GM13976 (cell line): ENCODE measurements around the gene BTBD9.

Experiments used
- DNase-seq: peaks from one replicate; pipeline ENCODE4 v3.0.0; 2012; ENCODE audit warnings: low spot score
- in situ Hi-C: fragments of 300-500 bp; cut with MboI; formaldehyde crosslinking; loops from one replicate; pipeline ENCODE4 v1.12.0; 2022; ENCODE audit warnings: low sequenced_read_pairs, mixed read lengths, inconsistent platforms; ENCODE audit not compliant: unreplicated experiment
- TF ChIP-seq, protein P1 (sequence below): IDR thresholded peaks from 2 replicates; pipeline ENCODE4 v1.5.1; 2012; ENCODE audit warnings: borderline replicate concordance, mild to moderate bottlenecking; ENCODE audit not compliant: insufficient read depth; ENCODE audit errors: extremely low read depth, missing control alignments, control extremely low read depth

The BTBD9 gene

DNA sequence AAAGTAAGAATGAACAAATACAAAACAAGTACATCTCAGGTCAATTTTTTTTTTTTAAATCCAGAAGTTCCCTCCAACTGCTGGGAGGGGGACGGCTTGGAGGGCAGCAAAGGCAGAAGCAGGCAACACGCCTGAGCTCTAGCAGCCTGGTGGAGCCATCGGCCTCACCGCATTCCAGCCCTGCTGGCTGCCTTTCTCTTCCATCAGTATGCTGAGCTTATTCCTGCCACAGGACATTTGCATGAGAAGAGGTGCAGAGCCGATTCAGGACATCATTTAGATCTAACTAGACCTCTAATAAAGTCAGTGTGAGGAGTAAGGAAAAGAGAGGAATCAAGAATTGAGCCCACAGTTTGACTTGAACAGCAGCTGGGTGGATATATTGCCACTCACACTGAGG, 501.4 kb downstream of the BTBD9 start:
- TF ChIP-seq, protein P1, sequence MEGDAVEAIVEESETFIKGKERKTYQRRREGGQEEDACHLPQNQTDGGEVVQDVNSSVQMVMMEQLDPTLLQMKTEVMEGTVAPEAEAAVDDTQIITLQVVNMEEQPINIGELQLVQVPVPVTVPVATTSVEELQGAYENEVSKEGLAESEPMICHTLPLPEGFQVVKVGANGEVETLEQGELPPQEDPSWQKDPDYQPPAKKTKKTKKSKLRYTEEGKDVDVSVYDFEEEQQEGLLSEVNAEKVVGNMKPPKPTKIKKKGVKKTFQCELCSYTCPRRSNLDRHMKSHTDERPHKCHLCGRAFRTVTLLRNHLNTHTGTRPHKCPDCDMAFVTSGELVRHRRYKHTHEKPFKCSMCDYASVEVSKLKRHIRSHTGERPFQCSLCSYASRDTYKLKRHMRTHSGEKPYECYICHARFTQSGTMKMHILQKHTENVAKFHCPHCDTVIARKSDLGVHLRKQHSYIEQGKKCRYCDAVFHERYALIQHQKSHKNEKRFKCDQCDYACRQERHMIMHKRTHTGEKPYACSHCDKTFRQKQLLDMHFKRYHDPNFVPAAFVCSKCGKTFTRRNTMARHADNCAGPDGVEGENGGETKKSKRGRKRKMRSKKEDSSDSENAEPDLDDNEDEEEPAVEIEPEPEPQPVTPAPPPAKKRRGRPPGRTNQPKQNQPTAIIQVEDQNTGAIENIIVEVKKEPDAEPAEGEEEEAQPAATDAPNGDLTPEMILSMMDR: no peak
- in situ Hi-C loops: no loop called here
- no peak for DNase-seq

DNA sequence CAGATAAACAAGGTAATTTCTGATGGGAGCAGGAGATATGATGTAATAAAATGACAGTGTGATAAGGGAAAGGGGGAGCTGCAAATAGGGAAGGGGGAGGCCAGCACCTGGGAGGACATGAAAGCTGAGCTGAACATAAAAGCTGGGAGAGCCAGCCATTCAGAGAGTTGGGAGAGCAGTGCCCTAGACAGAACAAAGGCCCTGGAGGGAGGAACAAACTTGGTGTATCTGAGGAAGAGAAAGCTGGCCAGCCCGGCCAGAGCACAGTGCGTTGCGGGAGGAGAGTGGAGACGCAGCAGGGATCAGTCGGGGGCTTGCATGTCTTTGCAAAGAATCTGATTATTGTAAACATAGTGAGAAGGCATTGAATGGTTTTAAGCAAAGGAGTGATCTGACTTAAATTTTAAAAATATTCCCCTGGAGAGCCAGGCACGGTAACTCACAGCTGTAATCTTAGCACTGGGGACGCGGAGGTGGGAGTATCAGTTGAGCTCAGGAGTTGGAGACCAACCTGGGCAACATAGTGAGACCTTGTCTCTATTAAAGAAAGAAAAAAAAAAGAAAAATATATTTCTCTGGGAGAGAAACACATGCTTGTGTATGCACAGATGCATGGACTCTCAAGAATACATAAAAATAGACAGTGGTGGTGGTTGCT, 502.0 kb downstream of the BTBD9 start:
- no peak for DNase-seq
- TF ChIP-seq, protein P1: no peak
- in situ Hi-C loops: no loop called here

DNA sequence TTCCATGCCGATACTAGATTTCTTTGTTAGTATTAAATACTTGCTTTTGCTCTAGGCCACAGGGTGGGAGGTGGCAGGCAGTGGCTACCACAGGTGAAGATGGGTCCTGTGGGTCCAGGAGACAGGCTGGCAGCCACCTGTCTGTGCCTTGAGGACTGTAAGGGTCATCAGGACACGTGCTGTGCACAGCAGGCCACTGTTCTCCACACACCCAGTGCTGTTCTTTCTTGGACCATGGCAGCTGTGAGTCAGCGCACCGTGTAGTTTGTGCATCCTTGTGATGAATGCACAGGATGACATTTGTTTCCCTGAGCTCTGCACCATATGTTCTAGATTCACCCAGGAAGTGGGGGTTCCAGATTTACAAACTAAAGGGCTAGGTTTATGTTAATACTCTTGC, 503.2 kb downstream of the BTBD9 start:
- in situ Hi-C loops: no loop called here
- TF ChIP-seq, protein P1: no peak
- DNase-seq: no peak

DNA sequence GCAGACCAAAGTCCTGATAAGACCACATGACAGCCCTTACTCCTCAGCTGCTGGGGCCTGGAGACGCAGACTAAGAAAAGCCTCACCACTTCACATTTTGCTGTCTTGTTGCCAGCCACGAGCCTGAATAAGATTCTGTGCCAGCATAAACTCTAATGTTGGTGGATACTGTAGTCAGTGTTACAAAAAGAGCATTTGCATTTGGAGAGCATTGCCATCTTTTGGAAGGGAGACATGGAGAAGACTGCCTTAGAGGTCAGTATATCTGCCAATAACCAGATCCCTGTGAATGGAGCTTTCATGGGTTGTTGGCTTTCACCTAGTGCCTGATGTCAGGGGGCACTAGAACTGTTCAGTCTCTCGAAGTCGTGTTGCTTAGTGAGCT, 505.0 kb downstream of the BTBD9 start:
- in situ Hi-C loops: no loop called here
- TF ChIP-seq, protein P1: no peak
- no peak for DNase-seq

DNA sequence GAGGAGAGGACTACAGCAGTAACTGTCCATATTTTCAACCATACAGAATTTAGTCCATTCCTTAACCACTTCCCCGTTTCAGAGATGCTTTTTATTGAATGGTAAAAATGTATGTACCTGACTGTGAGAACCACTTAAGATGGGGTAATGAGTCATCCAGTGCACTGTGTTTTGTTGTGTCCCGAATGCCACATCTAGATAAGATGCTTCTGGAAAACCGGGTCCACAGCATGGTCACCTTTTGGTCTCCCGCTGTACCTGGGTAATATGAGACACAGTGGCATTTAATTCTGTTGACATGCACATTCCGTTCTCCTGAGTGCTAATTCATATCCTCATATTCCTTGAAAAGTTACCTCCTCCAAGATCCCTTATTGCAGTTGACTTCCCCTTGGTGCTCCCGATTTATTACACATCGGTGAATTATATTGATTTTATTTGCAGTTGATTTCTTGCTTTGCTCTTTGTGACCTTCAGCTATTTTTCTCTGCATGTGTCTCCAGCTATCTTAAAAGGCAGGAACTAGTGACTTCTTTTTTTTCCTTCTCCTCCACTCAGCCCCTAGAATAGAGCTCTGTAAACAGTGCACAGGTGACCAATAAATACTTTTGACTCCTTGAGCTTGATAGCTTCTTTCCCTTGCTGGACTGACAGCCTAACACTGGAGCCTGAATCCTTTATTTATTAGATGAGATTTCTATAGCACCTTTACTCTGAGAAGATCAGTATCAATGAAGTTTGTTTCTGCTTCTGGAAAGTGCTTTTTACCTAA, 505.6 kb downstream of the BTBD9 start:
- in situ Hi-C loops: no loop called here
- TF ChIP-seq, protein P1: no peak
- DNase-seq: no peak

DNA sequence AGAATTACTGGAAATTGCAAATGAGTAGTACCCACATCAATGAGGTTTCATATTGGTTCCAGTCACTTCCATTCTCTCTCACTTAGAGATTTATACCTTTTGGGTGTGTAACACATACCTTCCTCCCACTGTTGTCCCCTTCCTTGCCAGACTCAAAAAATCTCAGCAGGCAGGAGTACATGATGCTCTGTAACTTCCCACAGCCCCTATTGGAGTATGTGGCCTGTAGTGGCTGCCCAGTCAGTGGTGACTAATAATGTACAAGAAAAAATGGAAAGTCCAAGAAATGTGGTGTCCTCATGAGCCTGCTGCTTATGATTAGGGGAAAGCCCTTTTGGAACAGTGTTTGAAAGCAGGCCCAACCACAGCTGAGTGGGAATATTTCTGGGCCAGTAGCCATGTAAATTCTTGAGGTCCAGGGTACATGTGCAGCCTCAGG, 508.2 kb downstream of the BTBD9 start:
- in situ Hi-C loops: no loop called here
- TF ChIP-seq, protein P1: no peak
- no peak for DNase-seq
